ENCODE results near the gene IL21R.

DNA sequence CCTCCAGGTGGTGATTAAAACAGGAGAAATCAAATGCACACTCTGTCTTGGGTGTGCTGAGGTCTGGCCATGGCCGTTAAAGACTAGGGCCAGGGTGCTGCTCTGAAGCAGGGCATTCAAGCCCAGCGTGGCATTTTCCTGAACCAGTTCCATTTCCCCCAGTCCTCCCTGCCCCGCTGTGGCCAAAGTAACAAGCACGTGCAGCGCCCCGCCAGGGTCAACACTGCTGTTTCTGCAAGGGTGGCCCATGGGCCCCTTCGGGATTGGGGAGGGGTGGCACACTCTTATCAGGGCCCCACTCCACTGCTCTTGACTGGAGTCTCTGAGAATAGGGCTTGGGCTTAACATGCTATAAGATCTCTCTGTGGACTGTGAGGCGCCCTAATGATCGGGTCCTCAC lies 72.9 kb downstream of the IL21R start:
- no peak for TF ChIP-seq POLR2AphosphoS5 (IDR thresholded peaks at IDR 0.05)
- TF ChIP-seq, protein P1, sequence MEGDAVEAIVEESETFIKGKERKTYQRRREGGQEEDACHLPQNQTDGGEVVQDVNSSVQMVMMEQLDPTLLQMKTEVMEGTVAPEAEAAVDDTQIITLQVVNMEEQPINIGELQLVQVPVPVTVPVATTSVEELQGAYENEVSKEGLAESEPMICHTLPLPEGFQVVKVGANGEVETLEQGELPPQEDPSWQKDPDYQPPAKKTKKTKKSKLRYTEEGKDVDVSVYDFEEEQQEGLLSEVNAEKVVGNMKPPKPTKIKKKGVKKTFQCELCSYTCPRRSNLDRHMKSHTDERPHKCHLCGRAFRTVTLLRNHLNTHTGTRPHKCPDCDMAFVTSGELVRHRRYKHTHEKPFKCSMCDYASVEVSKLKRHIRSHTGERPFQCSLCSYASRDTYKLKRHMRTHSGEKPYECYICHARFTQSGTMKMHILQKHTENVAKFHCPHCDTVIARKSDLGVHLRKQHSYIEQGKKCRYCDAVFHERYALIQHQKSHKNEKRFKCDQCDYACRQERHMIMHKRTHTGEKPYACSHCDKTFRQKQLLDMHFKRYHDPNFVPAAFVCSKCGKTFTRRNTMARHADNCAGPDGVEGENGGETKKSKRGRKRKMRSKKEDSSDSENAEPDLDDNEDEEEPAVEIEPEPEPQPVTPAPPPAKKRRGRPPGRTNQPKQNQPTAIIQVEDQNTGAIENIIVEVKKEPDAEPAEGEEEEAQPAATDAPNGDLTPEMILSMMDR (IDR thresholded peaks at IDR 0.05): no peak

All from suprapubic skin (tissue), 3 donors.